OCI-LY1 (cell line): ENCODE results near the gene SPON2.

Source experiments
- H2AFZ ChIP-seq: fragments of 200-600 bp; sonication (generic), shearing (Covaris generic); 2 replicates; pipeline ENCODE4 v1.6.0; 2014; ENCODE audit warnings: antibody characterized with exemption, mild to moderate bottlenecking, low read length
- H3F3A ChIP-seq: fragments of 200-600 bp; sonication (generic), shearing (Covaris generic); 2 replicates; pipeline ENCODE4 v1.6.0; 2014; ENCODE audit warnings: mild to moderate bottlenecking, antibody characterized with exemption, low read length, moderate library complexity; ENCODE audit not compliant: insufficient read depth
- H3K27ac ChIP-seq: fragments of 200-600 bp; sonication (generic); 2 replicates; pipeline ENCODE4 v1.5.1; 2014; ENCODE audit warnings: low read length, mixed run types, mild to moderate bottlenecking, low read depth; ENCODE audit not compliant: poor library complexity, severe bottlenecking
- H3K27me3 ChIP-seq: fragments of 200-600 bp; sonication (generic); 2 replicates; pipeline ENCODE4 v1.6.0; 2014; ENCODE audit warnings: antibody characterized with exemption, mild to moderate bottlenecking, low read length, moderate library complexity; ENCODE audit not compliant: insufficient read depth
- H3K36me3 ChIP-seq: fragments of 200-600 bp; sonication (generic); 2 replicates; pipeline ENCODE4 v1.6.1; 2014; ENCODE audit warnings: mild to moderate bottlenecking, antibody characterized with exemption, low read length, moderate library complexity, mixed read lengths; ENCODE audit not compliant: insufficient read depth
- H3K4me1 ChIP-seq: fragments of 200-600 bp; sonication (generic); 2 replicates; pipeline ENCODE4 v1.5.1; 2014; ENCODE audit warnings: mild to moderate bottlenecking, low read length, moderate library complexity; ENCODE audit not compliant: insufficient read depth, severe bottlenecking
- H3K4me2 ChIP-seq: fragments of 200-600 bp; sonication (generic), shearing (Covaris generic); 2 replicates; pipeline ENCODE4 v1.6.1; 2014; ENCODE audit warnings: low read length
- H3K4me3 ChIP-seq: fragments of 200-600 bp; sonication (generic); 2 replicates; pipeline ENCODE4 v1.5.1; 2014; ENCODE audit warnings: low read length, low read depth, mild to moderate bottlenecking, mixed read lengths; ENCODE audit not compliant: poor library complexity, severe bottlenecking
- H3K79me2 ChIP-seq: fragments of 200-600 bp; shearing (Covaris generic); 2 replicates; pipeline ENCODE4 v1.6.1; 2016; ENCODE audit warnings: mixed run types, low read length, mixed read lengths; ENCODE audit not compliant: insufficient read depth
- H3K9ac ChIP-seq: fragments of 200-600 bp; sonication (generic), shearing (Covaris generic); 2 replicates; pipeline ENCODE4 v1.6.1; 2014; ENCODE audit warnings: mild to moderate bottlenecking, low read length, mixed read lengths
- H3K9me2 ChIP-seq: fragments of 200-600 bp; sonication (generic), shearing (Covaris generic); 2 replicates; pipeline ENCODE4 v1.6.1; 2014; ENCODE audit warnings: low read depth, mild to moderate bottlenecking, low read length, mixed read lengths
- H3K9me3 ChIP-seq: fragments of 200-600 bp; shearing (Covaris generic); 2 replicates; pipeline ENCODE4 v1.6.1; 2014; ENCODE audit warnings: low read length, mixed read lengths
- H4K20me1 ChIP-seq: fragments of 200-600 bp; sonication (generic), shearing (Covaris generic); 2 replicates; pipeline ENCODE4 v1.6.0; 2016; ENCODE audit warnings: mild to moderate bottlenecking, low read length; ENCODE audit not compliant: insufficient read depth
- EZH2 ChIP-seq: fragments of 200-600 bp; sonication (generic), shearing (Covaris generic); IDR thresholded peaks from 2 replicates; pipeline ENCODE4 v1.8.0; 2017; ENCODE audit warnings: borderline replicate concordance, mixed run types, mild to moderate bottlenecking, antibody characterized with exemption, low read length, moderate library complexity, mixed read lengths
- TF ChIP-seq, protein P1 (sequence below): fragments of 200-600 bp; sonication (generic), shearing (Covaris generic); IDR thresholded peaks from 2 replicates; pipeline ENCODE4 v1.5.1; 2017; ENCODE audit warnings: mild to moderate bottlenecking, antibody characterized with exemption, low read length, moderate library complexity, mixed read lengths

SPON2 gene

DNA sequence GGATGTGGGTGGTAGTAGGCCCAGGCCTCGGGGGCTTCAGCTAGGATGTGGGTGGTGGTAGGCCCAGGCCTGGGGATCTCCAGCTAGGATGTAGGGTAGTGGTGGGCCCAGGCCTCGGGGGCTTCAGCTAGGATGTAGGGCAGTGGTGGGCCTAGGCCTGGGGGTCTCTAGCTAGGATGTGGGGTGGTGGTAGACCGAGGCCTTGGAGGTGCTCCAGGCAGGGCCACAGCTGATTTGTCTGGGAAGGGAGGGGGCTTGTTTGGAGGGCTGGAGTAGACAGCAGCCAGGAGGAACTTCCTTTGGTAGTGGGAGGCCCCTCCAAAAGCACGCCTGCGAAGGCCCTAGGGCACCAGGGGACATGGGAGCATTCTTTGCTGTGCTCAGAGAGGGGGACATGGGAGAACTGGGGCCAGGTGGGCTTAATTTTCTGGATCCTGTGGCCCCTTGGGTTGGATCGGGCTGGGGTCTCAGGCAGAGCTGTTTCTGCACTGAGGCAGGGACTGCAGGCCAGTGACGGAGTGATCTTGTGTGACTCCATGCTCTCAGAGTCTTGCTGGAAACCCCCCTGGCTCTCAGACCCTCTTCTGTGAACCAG lies 3.3 kb upstream of the SPON2 start:
- Histone ChIP-seq H3K4me3 (no peak overlapping the region), H4K20me1 (no peaks in the 10 kb centered on the region), H3K4me2 (no peak overlapping the region), H3K27ac (no peak overlapping the region), H3K79me2 (no peaks in the 10 kb centered on the region), H3K9me2 (no peaks in the 10 kb centered on the region), H3K9ac (no peak overlapping the region), H3K36me3 (no peaks in the 10 kb centered on the region), H3K9me3 (0 out of 2 replicates have a peak, but pooled peaks cover 4% of the 10 kb centered on the region), H3K4me1 (no peaks in the 10 kb centered on the region), H2AFZ (no peak overlapping the region), H3K27me3 (no peaks in the 10 kb centered on the region), H3F3A (no peaks in the 10 kb centered on the region)
- TF ChIP-seq EZH2 = no peak
- TF ChIP-seq, protein P1, sequence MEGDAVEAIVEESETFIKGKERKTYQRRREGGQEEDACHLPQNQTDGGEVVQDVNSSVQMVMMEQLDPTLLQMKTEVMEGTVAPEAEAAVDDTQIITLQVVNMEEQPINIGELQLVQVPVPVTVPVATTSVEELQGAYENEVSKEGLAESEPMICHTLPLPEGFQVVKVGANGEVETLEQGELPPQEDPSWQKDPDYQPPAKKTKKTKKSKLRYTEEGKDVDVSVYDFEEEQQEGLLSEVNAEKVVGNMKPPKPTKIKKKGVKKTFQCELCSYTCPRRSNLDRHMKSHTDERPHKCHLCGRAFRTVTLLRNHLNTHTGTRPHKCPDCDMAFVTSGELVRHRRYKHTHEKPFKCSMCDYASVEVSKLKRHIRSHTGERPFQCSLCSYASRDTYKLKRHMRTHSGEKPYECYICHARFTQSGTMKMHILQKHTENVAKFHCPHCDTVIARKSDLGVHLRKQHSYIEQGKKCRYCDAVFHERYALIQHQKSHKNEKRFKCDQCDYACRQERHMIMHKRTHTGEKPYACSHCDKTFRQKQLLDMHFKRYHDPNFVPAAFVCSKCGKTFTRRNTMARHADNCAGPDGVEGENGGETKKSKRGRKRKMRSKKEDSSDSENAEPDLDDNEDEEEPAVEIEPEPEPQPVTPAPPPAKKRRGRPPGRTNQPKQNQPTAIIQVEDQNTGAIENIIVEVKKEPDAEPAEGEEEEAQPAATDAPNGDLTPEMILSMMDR = no peak

DNA sequence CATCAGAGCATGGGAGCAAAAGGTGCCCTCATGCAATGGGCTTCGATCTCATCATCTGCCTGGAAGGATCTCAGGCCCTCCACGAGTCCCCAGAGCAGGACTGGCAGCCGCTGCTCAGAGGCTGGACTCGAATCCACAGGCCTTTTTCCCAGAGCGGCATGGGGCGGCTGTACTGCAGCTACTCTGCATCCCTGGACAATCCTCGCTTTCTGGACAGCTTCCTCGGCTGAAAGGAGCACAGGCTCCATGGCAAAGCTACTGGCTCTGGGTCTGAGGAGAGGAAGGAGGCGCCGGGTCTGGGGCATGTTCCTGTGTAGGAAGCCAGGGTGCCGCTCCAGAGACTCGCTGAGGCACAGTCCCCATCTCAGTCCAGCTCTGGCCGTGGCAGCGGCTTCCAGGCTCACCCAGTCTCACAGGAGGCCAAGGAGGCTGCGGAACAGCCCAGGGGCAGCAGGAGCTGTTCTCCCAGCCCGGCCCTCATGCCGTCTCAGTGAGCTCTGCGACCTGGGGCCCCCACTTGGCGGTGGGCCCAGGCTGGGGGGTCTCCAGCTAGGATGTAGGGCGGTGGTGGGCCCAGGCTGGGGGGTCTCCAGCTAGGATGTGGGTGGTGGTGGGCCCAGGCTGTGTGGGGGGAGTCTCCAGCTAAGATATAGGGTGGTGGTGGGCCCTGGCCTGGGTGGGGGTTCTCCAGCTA lies 2.7 kb upstream of the SPON2 start:
- H3K27me3 ChIP-seq = no peaks in the 10 kb centered on the region
- no peaks in the 10 kb centered on the region for H3F3A ChIP-seq
- H3K4me2 ChIP-seq = no peak overlapping the region
- no peak overlapping the region for H3K27ac ChIP-seq
- H3K9me3 ChIP-seq = no peaks in the 10 kb centered on the region
- no peaks in the 10 kb centered on the region for H3K36me3 ChIP-seq
- H3K9me2 ChIP-seq = no peaks in the 10 kb centered on the region
- no peak overlapping the region for H3K4me3 ChIP-seq
- no peak for TF ChIP-seq EZH2
- TF ChIP-seq, protein P1 = no peak
- H4K20me1 ChIP-seq = no peaks in the 10 kb centered on the region
- H3K9ac ChIP-seq = no peak overlapping the region
- no peak overlapping the region for H2AFZ ChIP-seq
- H3K4me1 ChIP-seq = no peaks in the 10 kb centered on the region
- H3K79me2 ChIP-seq = no peaks in the 10 kb centered on the region

DNA sequence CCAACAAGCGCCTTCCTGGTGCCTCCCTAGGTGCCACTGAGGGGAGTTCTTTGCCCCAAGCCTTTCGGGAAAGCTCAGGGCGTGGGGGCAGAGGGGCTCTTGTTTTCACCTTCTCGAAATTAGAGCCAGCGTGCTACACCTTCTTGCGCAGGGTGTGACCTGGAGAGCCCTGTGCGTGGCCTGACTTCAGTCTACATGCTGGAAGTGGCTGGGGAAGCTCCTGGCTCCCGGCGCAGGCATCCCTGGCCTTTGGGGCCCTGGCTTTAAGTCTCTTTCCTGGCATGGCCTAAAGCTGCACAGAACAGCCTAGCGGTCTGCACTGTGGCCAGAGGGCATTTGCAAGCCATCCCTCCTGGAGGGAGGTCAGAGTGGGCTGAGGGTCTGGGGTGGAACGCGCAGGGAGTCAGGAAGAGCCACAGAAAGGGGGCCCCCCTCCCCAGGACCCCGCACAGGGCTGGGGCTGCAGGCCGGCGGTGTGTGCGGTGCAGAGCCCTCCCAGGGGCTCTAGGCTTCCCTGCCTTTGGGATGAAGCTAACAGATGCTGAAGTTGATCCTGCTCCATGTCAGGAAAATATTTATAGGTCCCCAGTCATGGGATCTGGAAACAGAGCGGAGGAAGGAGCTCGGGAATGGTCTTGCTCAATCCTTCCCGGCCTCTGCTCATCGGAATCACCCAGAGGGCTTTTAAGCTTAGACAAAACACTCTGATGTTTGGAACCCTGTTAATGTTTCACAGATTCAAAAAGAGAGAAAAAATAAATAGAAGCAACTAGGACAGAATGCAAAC lies 781 bp upstream of the SPON2 start:
- no peaks in the 10 kb centered on the region for H4K20me1 ChIP-seq
- H3K4me2 ChIP-seq = no peak overlapping the region
- H3K4me3 ChIP-seq = no peak overlapping the region
- TF ChIP-seq, protein P1 = no peak
- no peak for TF ChIP-seq EZH2
- H3K27ac ChIP-seq = no peak overlapping the region
- no peaks in the 10 kb centered on the region for H3K27me3 ChIP-seq
- no peaks in the 10 kb centered on the region for H3K9me2 ChIP-seq
- H2AFZ ChIP-seq = no peak overlapping the region
- H3K4me1 ChIP-seq = no peaks in the 10 kb centered on the region
- no peaks in the 10 kb centered on the region for H3F3A ChIP-seq
- H3K36me3 ChIP-seq = no peaks in the 10 kb centered on the region
- no peaks in the 10 kb centered on the region for H3K79me2 ChIP-seq
- H3K9me3 ChIP-seq = no peaks in the 10 kb centered on the region
- H3K9ac ChIP-seq = no peak overlapping the region
